Measurements from ENCODE around the gene ASIC4.

Gene ASIC4

GRCh38 chr2:219484343-219485200, 29.7 kb upstream of the ASIC4 start:
- TF ChIP-seq, protein P1, sequence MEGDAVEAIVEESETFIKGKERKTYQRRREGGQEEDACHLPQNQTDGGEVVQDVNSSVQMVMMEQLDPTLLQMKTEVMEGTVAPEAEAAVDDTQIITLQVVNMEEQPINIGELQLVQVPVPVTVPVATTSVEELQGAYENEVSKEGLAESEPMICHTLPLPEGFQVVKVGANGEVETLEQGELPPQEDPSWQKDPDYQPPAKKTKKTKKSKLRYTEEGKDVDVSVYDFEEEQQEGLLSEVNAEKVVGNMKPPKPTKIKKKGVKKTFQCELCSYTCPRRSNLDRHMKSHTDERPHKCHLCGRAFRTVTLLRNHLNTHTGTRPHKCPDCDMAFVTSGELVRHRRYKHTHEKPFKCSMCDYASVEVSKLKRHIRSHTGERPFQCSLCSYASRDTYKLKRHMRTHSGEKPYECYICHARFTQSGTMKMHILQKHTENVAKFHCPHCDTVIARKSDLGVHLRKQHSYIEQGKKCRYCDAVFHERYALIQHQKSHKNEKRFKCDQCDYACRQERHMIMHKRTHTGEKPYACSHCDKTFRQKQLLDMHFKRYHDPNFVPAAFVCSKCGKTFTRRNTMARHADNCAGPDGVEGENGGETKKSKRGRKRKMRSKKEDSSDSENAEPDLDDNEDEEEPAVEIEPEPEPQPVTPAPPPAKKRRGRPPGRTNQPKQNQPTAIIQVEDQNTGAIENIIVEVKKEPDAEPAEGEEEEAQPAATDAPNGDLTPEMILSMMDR (IDR thresholded peaks at IDR 0.05; ENCODE audit: low read depth, low read length) = no peak
- Histone ChIP-seq H3K36me3 (peaks cover 6% of the 10 kb centered on the region), H3K9me3 (no peaks in the 10 kb centered on the region), H3K4me1 (no peaks in the 10 kb centered on the region), H3K4me3 (ENCODE audit: low read depth, low read length) (no peak overlapping the region), H3K27me3 (no peaks in the 10 kb centered on the region)
- DNase-seq = no peak

DNA sequence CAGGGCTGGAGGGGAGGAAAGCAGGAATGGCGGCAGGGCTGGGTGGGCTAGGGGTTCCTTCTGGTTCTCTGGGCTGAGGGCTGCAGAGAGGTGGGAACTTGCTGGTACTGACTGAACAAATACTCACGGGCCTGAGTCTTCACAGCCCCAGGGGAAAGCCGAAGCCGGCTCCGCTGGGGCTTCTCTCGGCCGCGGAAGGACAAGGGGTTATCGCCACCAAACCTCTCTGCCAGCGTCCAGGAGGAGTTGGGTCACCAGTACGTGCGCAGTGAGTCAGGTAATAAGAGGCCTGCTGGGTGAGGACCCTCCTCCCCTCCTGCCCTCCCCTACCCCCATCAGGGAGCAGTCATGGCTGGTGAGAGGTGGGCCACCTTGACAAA, 29.1 kb upstream of the ASIC4 start:
- Histone ChIP-seq H3K27me3 (no peaks in the 10 kb centered on the region), H3K4me1 (no peaks in the 10 kb centered on the region), H3K4me3 (ENCODE audit: low read depth, low read length) (no peak overlapping the region), H3K9me3 (no peaks in the 10 kb centered on the region), H3K36me3 (peaks cover 3% of the 10 kb centered on the region)
- no peak for DNase-seq
- TF ChIP-seq, protein P1 (IDR thresholded peaks at IDR 0.05; ENCODE audit: low read depth, low read length) = no peak

DNA sequence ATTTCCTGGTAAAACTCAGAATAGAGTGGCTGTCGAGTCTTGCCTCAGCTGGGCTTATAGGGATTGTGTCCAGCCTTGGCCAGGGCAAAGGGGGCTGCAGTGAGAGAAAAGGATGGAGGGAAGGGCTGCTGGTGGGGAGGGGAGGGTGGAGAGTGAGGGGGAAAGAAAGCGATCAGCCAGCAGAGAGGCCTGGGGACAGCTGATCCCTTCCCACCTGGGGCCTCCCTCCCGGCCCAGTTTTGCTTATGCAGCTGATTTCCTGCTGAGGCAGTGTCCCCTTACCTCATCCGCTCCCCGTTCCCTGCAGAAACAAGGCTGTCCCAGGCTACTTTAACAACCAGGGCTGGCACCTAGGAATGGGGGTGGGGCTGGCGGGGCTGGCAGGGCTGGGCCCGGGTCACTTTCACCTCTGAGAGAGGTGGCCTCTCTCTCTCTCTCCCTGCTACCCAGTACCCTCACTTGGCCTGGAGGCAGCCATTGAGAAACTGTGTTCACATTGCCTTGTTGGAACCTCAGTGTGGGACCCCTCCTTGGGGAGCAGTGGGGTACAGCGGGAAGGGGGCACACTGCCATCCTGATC, 27.8 kb upstream of the ASIC4 start:
- H3K9me3 ChIP-seq = no peaks in the 10 kb centered on the region
- no peaks in the 10 kb centered on the region for H3K4me1 ChIP-seq
- H3K4me3 ChIP-seq (ENCODE audit: low read depth, low read length) = no peak overlapping the region
- DNase-seq = no peak
- H3K27me3 ChIP-seq = no peaks in the 10 kb centered on the region
- peaks cover 3% of the 10 kb centered on the region for H3K36me3 ChIP-seq
- TF ChIP-seq, protein P1 (IDR thresholded peaks at IDR 0.05; ENCODE audit: low read depth, low read length) = no peak

- TF ChIP-seq, protein P1 (IDR thresholded peaks at IDR 0.05; ENCODE audit: low read depth, low read length) = no peak
- H3K27me3 ChIP-seq = no peaks in the 10 kb centered on the region
- H3K4me1 ChIP-seq = no peaks in the 10 kb centered on the region
- H3K9me3 ChIP-seq = no peaks in the 10 kb centered on the region
- H3K4me3 ChIP-seq (ENCODE audit: low read depth, low read length) = no peak overlapping the region
- DNase-seq = no peak
- peaks cover 3% of the 10 kb centered on the region for H3K36me3 ChIP-seq
These were observed 26.0 kb upstream of the ASIC4 start for GRCh38 chr2:219488149-219488843.

GRCh38 chr2:219488844-219489194, 25.5 kb upstream of the ASIC4 start:
- Histone ChIP-seq H3K4me3 (ENCODE audit: low read depth, low read length) (no peak overlapping the region), H3K9me3 (no peaks in the 10 kb centered on the region), H3K4me1 (no peaks in the 10 kb centered on the region), H3K36me3 (peaks cover 3% of the 10 kb centered on the region), H3K27me3 (no peaks in the 10 kb centered on the region)
- TF ChIP-seq, protein P1 (IDR thresholded peaks at IDR 0.05; ENCODE audit: low read depth, low read length) = no peak
- no peak for DNase-seq
